K562 (cell line): ENCODE measurements around the gene TBC1D17. TPM values are rescaled to one million over a fixed set of nuclear protein-coding genes. Genes with fewer than 3 reads are reported as not detected.

Experiments
- ARID3B ChIP-seq: fragments of 250-450 bp; sonication (Bioruptor Pico); IDR thresholded peaks from 2 replicates; pipeline ENCODE4 v1.4.0; 2020; ENCODE audit warnings: borderline replicate concordance
- ATF1 ChIP-seq, 2 experiments: fragments of 450-650 bp in 1 of 2; IDR thresholded peaks; 2 replicates each; pipeline ENCODE4 v1.6.1; 2016; ENCODE audit warnings: missing compliant biosample characterization in 1 of 2, missing genetic modification characterization in 1 of 2
- BDP1 ChIP-seq: IDR thresholded peaks from 3 replicates; pipeline ENCODE4 v1.6.1; 2011; ENCODE audit not compliant: insufficient read length, insufficient read depth
- BRCA1 ChIP-seq, 2 experiments: fragments of 450-650 bp in 1 of 2; sonication (generic) in 1 of 2; formaldehyde crosslinking in 1 of 2; IDR thresholded peaks; 2 replicates each; pipeline versions ENCODE4 v1.5.0 to v1.6.1; 2017 to 2020; ENCODE audit warnings: mild to moderate bottlenecking in 1 of 2, missing genetic modification reagents in 1 of 2
- CHD2 ChIP-seq: IDR thresholded peaks from 2 replicates; pipeline ENCODE4 v1.6.1; 2011; ENCODE audit warnings: low read depth, low read length
- ETS2 ChIP-seq: IDR thresholded peaks from 2 replicates; pipeline ENCODE4 v1.6.1; 2016; ENCODE audit warnings: borderline replicate concordance, missing genetic modification characterization, mild to moderate bottlenecking, moderate library complexity, missing compliant biosample characterization; ENCODE audit not compliant: poor library complexity, severe bottlenecking
- ID3 ChIP-seq, 2 experiments: fragments of 250-450 bp in 1 of 2; fragments of 450-650 bp in 1 of 2; sonication (Bioruptor Pico) in 1 of 2; IDR thresholded peaks; 2 replicates each; pipeline versions ENCODE4 v1.6.1 to v1.8.0; 2016 to 2021; ENCODE audit warnings: mild to moderate bottlenecking in 2 of 2, moderate library complexity in 2 of 2, missing compliant biosample characterization in 1 of 2, missing genetic modification characterization in 1 of 2
- ILK ChIP-seq: fragments of 450-650 bp; IDR thresholded peaks from 2 replicates; pipeline ENCODE4 v1.6.1; 2016; ENCODE audit warnings: missing genetic modification characterization, low read depth, mild to moderate bottlenecking, missing compliant biosample characterization, moderate library complexity, borderline replicate concordance
- MEF2D ChIP-seq: conservative IDR thresholded peaks from 2 replicates; pipeline ENCODE4 v1.6.1; 2016; ENCODE audit warnings: low read depth, missing genetic modification characterization, missing compliant biosample characterization
- MITF ChIP-seq: IDR thresholded peaks from 2 replicates; pipeline ENCODE4 v1.6.1; 2014; ENCODE audit warnings: antibody characterized with exemption
- POLR2AphosphoS2 ChIP-seq: IDR thresholded peaks from 2 replicates; pipeline ENCODE4 v1.6.1; 2012; ENCODE audit warnings: low read length, improper control_type of control experiment
- PREB ChIP-seq: sonication (generic); formaldehyde crosslinking; IDR thresholded peaks from 2 replicates; pipeline ENCODE4 v1.8.1; 2023; ENCODE audit warnings: mild to moderate bottlenecking, missing genetic modification reagents
- RCOR1 ChIP-seq, 2 experiments: IDR thresholded peaks; 2 replicates each; pipeline ENCODE4 v1.6.1; 2012; ENCODE audit warnings: low read depth in 2 of 2, low read length in 2 of 2, borderline replicate concordance in 1 of 2, improper control_type of control experiment in 1 of 2
- SAP30 ChIP-seq: fragments of 200-600 bp; sonication (generic); IDR thresholded peaks from 2 replicates; pipeline ENCODE4 v1.6.1; 2012; ENCODE audit warnings: borderline replicate concordance, low read depth, mild to moderate bottlenecking, moderate library complexity, low read length, control low read depth, inconsistent platforms; ENCODE audit not compliant: insufficient read depth, poor library complexity, severe bottlenecking
- SOX6 ChIP-seq: fragments of 450-650 bp; IDR thresholded peaks from 2 replicates; pipeline ENCODE4 v1.6.1; 2014; ENCODE audit warnings: mild to moderate bottlenecking
- TAF9B ChIP-seq: fragments of 450-650 bp; IDR thresholded peaks from 2 replicates; pipeline ENCODE4 v1.6.1; 2018; ENCODE audit warnings: mild to moderate bottlenecking; ENCODE audit not compliant: partially characterized antibody
- TBP ChIP-seq: optimal IDR thresholded peaks from 2 replicates; pipeline ENCODE3; 2011; ENCODE audit warnings: low read depth, low read length, improper control_type of control experiment
- U2AF2 ChIP-seq: fragments of 200-400 bp; formaldehyde crosslinking; optimal IDR thresholded peaks from 2 replicates; pipeline ENCODE3; 2017; ENCODE audit warnings: low read depth, mild to moderate bottlenecking, low read length
- WHSC1 ChIP-seq: IDR thresholded peaks from one replicate; pipeline ENCODE4 v1.6.1; 2012; ENCODE audit warnings: low read length, control low read depth, inconsistent platforms
- ZBTB17 ChIP-seq: fragments of 450-650 bp; formaldehyde crosslinking; IDR thresholded peaks from 2 replicates; pipeline ENCODE4 v1.4.0; 2020; ENCODE audit warnings: mild to moderate bottlenecking
- ZNF184 ChIP-seq: sonication (generic); formaldehyde crosslinking; IDR thresholded peaks from 2 replicates; pipeline ENCODE4 v1.5.0; 2020; ENCODE audit warnings: missing genetic modification reagents
- ZNF75A ChIP-seq: fragments of 450-650 bp; formaldehyde crosslinking; IDR thresholded peaks from 2 replicates; pipeline ENCODE4 v1.4.0; 2020; ENCODE audit warnings: mild to moderate bottlenecking
- ZNF780A ChIP-seq: fragments of 250-450 bp; sonication (Bioruptor Pico); IDR thresholded peaks from 2 replicates; pipeline ENCODE4 v1.5.0; 2021; ENCODE audit warnings: mild to moderate bottlenecking
- polyA plus RNA-seq, 8 experiments: library from polyadenylated mRNA; depleted of rRNA in 4 of 8; stranded (reverse) in 5 of 8; unstranded in 3 of 8; fragments of >200 nt; fragmentation: Nextera tagmentation in 2 of 8; fragmentation: Illumina TruSeq in 1 of 8; extraction: Ambion mirVana in 2 of 8; extraction: Trizol in 1 of 8; gene quantifications; 2 replicates each; pipeline versions ENCODE4 v1.2.1 to v1.2.3, GENCODE V29; 2011 to 2014; ENCODE audit warnings: inconsistent platforms in 1 of 8, missing spikeins in 1 of 8
- total RNA-seq, 7 experiments: library from RNA; depleted of rRNA in 6 of 7; stranded (reverse); fragments of >200 nt in 6 of 7; fragmentation: Illumina TruSeq in 2 of 7; extraction: Trizol in 2 of 7; gene quantifications; 2 replicates each; pipeline versions ENCODE4 v1.2.1 to v1.2.3, GENCODE V29; 2011 to 2021; ENCODE audit warnings: low replicate concordance in 1 of 7

Gene TBC1D17
- total and polyA plus RNA-seq, 9 of the 15 experiments (the other 6 are each of a cell fraction or from before 2014, with no cell fraction given) = 0.42 to 16.0 (median 3.8) TPM

- TF ChIP-seq U2AF2 = no peak
- TF ChIP-seq ZNF75A (CRISPR knock-in tag) = no peak
- no peak for TF ChIP-seq ATF1 (CRISPR knock-in tag; IDR thresholded peaks at IDR 0.05)
- peak; percentile 83 for TF ChIP-seq ATF1 (tag; IDR thresholded peaks at IDR 0.05)
- TF ChIP-seq CHD2 = peak; percentile 29; the same call in 1 of the 2 replicates
- TF ChIP-seq TBP = peak; percentile 98
- 0 out of 2 replicates have a peak, but pooled peaks have one; percentile 11 for TF ChIP-seq MEF2D
- TF ChIP-seq PREB (CRISPR knock-in tag) = no peak
- no peak for TF ChIP-seq ARID3B (CRISPR knock-in tag)
- TF ChIP-seq ETS2 (tag) = no peak
- peak; percentile 56 for TF ChIP-seq SOX6
- TF ChIP-seq ZNF780A = no peak
- TF ChIP-seq WHSC1 = no peak
- TF ChIP-seq SAP30 = peak; percentile 40
- TF ChIP-seq BRCA1 (IDR thresholded peaks at IDR 0.05) = no peak
- TF ChIP-seq BRCA1 (CRISPR knock-in tag; IDR thresholded peaks at IDR 0.05) = no peak
- no peak for TF ChIP-seq ID3 (CRISPR knock-in tag; IDR thresholded peaks at IDR 0.05)
- TF ChIP-seq ID3 (tag; IDR thresholded peaks at IDR 0.05) = no peak
- no peak for TF ChIP-seq RCOR1 (IDR thresholded peaks at IDR 0.05; ENCODE audit: borderline replicate concordance in 1 of 2, low read depth in 2 of 2, low read length in 2 of 2)
- no peak for TF ChIP-seq BDP1
- no peak for TF ChIP-seq ILK (tag)
- TF ChIP-seq TAF9B = no peak
- TF ChIP-seq MITF = 0 out of 2 replicates have a peak, but pooled peaks have one; percentile 1
- TF ChIP-seq ZNF184 (CRISPR knock-in tag) = no peak
- TF ChIP-seq ZBTB17 (CRISPR knock-in tag) = 0 out of 2 replicates have a peak, but pooled peaks have one; percentile 16
- TF ChIP-seq POLR2AphosphoS2 = peak; percentile 35; the same call in 1 of the 2 replicates
Measured at GRCh38 chr19:49929611-49930482, 52.3 kb downstream of the TBC1D17 start (continued).
